HG03196 (cell line): Measurements from ENCODE around the gene NCAM1.
"Not testable (repeated sequence)": the region's sequence is repeated elsewhere in the genome, so short reads cannot be mapped to it uniquely, and the experiment has no call there.

Experiments
- ATAC-seq: cut with Tn5 transposase; IDR thresholded peaks from one replicate; pipeline ENCODE4 v1.9.1; 2021; ENCODE audit not compliant: unreplicated experiment

NCAM1 gene

DNA sequence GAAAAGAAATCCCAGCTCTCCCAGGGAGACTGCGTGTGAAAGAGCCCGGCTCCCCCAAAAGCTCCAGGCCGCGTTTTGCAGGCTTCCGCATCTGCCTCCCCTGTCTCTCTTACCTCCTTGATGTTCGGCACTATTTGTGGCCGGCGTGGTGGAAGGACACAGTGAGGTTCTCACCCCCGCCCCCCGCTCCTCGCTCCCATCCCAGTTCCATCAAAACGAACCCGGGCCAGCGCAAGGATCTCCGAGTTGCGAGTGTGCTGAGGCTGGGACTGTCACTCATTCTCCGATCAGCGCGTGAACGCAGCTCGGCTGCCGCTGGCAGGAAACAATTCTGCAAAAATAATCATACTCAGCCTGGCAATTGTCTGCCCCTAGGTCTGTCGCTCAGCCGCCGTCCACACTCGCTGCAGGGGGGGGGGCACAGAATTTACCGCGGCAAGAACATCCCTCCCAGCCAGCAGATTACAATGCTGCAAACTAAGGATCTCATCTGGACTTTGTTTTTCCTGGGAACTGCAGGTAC is at the start of gene NCAM1:
NCAM1 (plus strand) TSS at position 275 of the 523 bp plus-strand sequence.
- ATAC-seq = no peak

DNA sequence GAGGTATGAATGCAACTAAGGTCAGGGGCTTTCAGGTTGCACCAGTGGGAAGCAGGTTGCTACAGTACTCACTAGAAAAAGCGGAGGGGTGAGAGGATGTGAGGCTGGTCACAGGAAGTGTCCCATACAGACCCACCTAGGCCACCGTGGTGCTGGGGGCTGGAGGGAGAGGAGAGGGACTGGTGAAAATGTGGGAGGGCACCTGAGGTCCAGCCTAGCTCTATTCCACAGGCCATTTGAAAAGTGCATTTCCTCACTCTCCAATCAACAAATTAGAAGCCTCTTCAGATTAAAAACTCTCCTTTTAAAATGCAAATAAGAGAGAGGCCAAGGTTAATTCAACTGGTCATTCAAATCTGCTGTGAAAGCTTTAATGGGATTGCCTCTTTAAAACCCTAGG is 38.6 kb upstream of the NCAM1 start:
- ATAC-seq = no peak

DNA sequence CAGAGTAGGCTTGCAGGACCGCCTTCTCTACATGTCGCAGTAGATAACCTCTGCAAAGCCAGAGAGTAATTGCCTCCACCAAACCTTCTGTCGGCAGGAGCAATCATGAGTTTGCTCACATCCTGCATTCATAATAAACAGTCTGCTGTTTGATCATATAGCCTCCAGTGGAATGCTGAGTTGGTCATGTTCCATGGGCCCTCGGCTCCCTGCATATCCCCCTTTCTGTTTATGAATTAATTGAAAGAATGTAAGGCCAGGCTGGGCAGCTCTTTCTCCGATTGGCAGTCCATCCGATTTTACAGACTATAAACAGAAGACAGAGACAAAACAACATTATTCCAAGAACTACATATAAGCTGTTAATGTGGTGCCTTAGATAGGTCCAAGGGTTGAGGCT is 36.4 kb upstream of the NCAM1 start:
- ATAC-seq = not testable (repeated sequence)

DNA sequence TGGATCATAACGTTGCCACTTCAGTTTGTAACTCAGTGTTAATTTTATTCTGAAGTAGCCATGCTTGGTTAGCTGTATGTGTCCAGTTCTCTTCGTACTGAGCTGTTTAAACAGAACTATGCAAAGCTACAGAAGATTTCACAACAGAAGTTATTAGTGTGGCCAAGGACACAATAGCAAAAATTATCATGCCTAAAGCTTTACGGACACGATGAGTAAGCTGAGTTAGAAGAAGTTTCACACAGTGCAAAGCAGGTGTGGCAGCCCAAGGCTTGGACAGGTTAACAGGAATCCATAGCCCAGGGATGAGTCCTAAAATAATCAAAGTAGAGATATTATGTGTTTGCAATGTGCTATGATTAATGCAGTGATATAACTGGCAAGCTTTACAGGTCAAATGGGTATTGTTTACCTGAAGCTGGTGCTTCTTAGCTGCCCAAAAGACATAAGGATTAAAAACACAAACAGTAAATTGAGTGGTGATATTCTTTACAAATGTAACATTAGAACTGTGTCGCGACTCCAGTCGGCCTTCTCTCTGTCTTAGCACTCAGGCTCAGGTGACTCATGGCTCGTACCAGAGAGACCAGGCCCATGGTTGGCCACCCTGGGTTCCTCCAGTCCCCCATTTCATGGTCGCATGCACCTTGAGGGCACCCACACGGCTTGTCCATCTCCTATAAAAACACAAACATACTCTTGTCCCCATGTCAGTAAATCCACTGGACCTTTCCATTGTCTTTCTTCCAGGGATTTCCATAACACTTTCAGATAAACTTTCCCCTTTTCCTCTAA is 35.5 kb upstream of the NCAM1 start:
- ATAC-seq = no peak

DNA sequence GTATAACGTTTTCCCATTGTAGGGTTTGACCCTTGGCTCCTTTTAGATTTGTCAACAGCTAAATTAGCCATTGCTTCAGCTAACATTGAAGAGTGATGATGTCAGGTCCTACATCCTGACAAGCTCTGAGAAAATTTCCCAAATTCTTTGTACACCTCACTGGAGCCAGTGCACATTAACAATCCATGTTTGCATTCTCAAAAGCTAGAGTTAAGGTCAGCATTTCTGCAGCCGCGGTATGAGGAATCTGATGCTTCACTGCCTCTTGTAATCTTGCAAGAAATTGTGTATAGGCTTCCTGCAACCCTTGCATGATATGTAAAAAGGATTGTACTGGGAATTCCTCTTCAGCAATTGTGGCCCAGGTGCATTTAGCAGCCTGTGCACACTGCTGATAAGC is 33.1 kb upstream of the NCAM1 start:
- no peak for ATAC-seq

DNA sequence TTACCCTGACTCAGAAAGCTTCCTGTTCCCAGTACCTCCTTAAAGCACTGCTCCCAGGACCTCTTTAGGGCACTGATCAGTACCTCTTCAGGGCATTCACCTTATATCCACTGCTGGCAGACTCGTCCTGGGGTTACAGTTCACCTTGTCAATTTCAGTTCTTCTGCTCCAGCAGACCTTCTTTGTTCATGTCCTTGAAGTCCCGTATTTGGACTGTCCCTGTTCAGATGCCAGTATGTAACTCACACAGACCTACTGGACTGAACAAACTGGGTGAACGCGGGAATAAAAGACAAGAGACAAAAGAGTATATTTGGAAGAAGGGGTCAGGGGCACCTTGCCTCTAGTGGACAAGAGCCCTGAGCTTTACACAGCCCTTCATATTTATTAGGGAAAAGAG is 31.8 kb upstream of the NCAM1 start:
- no peak for ATAC-seq

DNA sequence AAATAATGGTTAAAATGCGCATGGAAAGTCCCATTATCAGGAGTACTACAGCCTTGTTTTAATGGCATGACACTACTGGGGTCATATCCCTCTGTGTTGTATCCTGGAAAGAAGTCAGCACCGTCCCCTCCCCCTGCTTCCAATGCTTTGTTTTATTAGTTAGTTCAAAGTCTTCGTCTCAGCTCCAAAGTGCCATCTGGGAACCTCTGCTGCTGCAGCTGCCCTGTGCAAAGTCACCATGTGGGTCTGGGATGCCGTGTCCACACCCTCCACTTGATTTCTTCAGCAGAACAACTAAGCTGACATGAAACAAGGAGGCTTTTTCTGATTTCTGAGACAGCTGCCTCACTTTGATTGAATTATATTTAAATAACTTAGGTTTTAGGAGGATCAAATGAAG is 29.5 kb upstream of the NCAM1 start:
- no peak for ATAC-seq

DNA sequence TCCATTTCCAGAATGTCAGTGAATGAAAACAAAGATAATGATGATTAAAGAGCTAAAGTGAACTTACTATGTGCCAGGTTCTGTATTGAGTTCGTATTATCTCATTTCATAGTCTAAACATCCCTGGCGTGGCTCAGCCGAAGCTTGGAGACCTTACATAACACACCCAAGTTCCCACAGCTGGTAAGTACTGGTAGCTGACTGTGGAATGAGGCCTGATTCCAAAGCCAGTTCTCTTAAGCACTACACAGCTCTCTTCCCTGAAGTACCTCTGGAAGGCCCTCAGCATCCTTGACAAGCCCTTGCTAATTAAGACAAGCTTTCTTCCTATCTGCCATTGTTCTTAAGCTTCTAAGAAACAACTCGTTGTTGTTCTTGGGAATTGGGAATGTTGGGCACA is 28.6 kb upstream of the NCAM1 start:
- ATAC-seq = no peak

DNA sequence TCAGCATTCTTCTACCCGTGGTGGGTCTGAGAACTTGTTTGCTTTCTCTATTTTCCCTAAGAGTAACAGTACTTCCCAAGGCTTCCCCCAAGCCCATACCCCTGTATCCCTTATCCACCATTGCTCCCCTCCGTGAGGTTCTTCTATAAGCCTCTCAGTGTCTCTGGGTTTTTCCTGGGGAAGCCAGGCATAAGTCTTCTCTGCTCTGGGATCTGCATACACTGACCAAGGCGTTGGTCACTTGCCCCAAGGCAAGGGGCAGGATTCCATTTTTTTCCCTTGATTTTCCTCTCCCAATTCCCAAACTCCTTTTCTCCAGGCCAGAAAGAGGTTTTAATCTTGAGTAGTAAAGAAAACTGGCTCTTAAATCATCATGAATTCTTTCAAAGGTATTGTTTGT is 27.2 kb upstream of the NCAM1 start:
- ATAC-seq = no peak

DNA sequence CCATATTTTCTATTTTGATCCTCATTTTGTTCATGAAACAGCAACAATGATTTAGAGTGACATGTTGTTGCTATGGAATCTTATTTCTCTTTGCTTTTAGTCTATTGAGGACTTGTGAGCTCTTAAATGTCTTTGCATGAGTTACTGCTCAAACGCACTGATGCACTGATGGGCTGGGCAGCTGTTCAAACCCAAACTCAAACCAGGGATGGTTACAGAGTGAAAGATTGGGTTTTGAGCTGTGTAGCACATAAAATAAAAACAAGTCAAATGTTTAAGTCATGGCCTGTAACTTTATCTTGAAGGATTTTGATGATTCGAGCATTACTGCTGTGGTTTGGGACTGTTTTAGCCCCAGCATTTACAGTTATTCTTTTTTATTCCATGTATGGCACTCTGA is 20.1 kb upstream of the NCAM1 start:
- no peak for ATAC-seq

DNA sequence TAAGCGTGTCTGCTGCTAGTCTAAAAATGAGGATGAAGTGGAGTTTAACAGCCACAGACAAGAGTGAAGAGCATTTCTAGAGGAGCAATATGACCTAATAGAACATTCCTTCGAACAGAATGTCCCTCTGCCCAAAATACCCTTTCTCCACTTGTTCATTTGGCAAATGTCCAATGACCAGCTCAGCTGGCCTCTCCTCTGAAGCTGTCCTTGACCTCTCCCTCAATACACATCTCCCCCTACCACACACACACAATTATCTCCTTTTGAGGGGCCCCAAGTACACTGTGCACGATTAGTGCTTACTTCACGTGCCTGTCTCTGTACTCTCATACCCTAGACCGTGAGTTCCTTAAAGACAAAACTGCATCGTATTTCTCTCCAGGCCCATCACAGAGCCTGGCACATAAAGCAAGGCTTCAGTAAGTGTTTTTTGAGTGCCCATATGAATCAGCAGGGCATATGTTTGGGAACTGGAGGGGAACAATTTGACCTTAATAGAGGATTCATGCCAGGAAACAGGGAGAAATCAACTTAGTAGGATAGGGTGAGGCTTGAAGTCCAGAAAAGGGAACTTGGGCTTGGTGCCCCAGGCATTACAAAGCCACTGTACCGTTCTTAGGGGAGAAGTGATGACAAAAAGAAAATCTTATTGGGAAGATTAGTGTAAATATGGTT is 18.1 kb upstream of the NCAM1 start:
- no peak for ATAC-seq

DNA sequence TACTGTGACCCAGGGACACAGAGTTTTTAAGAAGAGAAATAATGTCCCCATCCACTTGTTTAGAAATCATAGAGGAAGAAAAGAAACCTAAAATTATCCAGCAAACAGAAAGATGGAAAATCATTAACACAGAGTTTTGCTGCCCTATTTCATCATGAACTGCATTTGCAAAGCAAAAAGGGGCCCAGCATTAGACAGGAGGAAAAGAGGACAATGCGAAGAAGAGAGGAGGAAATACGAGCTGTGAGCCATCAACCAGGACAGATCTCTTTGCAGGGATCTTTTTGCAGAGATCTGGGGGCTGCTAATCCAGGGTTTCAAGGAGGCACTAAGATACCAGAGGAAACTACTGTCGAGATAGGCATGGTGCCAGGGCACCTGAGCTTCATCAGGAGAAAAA is 14.4 kb upstream of the NCAM1 start:
- ATAC-seq = no peak

DNA sequence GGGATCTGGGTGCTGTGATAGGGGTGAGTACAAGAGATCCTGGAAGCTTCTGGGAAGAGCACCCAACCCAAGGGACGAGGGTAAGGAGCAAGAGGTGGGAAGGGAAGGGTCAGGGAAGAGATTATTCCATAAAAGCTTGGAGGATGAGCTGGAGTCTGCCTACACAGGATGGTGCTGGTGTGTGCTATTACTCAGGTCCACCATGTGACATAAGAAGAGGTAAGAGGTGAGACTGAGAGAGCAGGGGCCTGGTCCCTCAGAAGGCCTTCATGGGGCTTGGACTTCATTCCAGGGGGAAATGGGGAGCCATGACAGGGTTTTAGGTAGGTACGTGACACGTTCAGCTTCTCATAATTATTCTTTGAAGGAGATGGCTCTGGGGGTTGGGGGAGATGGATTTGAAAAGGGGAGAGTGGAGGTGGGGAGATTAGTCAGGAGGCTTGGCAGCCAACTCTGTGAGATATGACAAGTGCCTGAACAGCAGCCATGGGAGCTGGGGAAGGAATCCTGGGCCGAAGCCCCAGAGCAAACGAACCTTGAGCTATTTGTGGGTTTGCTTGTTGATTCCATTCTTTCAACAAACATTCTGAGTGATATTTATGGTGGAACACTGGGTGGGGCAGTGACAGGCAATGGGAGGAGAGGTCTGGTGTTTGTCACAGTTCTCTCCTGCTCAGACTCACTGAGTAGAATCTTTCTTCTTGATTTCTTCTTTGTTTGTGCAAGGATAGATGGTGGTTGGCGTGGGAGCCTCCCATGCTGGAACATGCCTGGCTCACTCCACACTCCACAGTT is 11.2 kb upstream of the NCAM1 start:
- ATAC-seq = no peak

DNA sequence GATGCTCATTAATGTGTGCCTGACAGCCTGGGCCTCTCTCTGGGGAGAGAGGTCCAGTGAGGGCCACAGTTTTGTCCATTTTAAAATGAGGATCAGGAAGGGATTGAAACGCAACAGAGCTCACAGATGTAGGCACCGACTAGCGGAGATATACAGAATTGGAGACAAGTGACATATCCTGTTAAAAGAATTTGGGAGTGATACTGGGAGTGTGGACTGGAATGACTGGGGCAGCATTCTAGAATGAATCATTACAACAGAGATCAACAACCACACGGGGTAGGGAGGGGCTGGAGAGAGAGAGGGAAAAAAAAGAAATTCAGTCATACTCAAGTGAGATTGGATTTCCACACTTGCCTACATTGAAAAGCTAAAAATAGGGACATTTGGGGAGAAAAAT is 2.5 kb upstream of the NCAM1 start:
- ATAC-seq = no peak

DNA sequence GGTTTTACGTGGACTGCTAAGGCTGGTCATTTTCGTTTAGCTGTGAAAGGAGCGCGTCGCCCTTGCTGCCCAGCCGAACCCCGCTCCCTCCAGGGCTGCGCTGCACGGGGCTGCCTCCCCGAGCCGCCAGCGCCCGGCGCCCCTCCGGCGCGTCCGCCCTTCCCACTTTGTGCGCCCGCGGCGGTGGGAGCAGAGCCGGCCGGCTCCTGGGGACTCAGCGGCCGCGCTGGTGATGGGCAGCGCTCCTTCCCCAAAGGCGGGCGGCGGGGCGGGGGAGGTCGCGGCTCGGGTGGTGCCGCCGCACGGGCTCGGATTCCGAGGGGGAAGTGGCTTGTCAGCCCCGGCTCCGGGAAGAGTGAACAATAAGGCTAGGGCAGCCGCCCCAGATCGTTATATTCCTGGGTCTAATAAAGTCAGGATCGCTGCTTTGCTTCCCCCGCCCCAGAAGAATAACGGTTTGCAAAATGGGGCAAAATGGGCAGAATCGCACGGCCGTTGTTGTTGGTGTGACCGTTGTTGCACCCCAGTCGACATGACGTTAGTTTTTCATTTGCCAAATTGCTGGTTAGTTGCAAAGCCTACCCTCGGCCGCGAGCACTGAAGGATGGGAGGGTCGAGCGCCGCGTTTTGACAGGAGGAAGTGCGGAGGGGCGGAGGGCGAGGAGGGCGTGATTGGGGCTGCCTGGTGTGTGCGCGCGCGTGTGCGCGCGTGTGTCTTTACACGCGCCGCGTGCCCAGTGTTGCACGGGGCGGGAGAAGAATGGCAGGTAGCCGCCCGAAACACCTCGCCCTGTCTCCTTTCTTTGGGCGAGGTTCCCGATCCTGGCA is 745 bp downstream of the NCAM1 start:
- no peak for ATAC-seq

DNA sequence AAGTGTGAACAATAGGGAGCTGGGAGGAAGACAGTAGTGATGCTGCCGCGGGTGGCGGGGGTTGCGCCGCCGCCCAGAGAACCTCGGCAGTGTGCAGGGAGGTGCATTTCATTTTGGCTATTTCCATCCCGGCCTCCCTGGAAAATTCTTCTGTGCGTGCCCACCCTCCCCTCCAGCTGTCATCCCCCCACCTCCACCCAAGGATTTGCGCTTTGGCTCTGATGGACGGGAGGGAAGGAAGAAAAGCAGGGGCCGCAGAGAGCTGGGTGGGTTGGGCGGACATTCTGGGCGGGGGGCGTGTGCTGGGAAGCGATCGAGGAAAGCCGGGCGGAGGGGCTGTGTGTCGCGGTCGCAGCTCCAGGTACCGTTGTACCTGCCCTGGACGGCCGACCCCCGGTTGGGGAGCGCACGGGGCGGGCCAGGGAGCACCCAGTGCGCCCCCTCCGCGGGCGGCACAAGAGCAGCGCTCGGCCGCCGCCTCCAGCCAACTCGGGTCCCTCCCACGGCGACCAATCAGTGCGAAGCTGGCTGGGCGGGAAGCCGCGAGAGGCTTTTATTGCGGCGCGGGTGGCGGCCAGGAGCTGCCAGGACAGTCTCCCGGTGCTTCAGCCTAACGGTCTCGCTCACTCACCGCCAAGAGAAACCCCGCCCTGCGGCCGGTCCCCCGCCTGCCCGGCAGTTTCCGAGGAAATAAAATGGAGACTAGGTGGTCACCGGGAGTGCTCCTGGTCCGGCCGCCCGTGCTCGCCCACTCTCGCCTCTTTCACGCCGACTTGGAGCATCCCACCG is 1.6 kb downstream of the NCAM1 start:
- no peak for ATAC-seq

DNA sequence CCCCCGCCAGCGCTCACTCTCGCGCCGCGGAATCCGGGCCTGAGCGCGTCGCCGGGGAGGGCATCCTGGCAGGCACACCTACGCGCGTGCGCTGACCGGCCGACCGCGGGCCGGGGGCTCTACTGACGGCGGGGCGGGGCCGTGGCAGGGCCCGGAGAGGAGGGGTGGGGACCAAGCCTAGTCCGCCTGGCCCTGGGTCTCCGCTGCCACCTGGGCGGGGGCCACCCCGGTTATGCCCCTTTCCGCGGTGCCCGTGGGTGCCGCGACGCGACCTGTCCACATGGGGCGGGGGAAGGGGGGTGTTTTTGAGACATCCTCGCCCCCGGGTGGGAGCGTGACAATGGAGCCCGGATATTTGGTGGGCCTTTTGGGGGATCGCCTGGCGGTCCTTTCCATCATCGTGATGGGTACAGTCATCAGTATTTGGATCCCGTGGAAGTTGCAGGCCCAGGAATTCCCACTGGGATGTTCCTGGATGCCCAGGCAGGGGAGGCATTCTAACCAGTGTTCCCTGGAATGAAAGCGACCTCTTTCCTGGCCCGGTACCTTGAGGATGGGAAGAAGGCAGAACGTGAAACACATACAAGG is 2.2 kb downstream of the NCAM1 start:
- no peak for ATAC-seq

DNA sequence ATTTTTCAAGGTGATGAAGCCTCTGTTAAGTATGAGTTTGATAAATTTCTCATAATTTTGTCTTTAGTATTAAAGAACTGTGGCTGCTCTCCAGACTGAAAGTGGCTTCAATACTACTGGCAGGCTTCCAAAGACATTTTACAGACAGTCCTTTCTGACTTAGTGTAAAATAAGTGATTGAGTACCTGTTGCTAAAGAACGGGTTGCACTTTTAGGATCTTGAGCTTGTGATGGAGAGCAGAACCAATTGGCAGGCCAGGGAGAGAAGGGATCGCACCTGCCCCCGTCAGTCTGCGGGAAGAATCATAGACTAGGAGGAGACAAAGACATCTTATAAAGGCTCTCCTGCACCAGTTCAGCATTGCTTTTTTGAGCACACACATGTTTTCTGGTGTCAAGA is 4.4 kb downstream of the NCAM1 start:
- ATAC-seq = no peak

DNA sequence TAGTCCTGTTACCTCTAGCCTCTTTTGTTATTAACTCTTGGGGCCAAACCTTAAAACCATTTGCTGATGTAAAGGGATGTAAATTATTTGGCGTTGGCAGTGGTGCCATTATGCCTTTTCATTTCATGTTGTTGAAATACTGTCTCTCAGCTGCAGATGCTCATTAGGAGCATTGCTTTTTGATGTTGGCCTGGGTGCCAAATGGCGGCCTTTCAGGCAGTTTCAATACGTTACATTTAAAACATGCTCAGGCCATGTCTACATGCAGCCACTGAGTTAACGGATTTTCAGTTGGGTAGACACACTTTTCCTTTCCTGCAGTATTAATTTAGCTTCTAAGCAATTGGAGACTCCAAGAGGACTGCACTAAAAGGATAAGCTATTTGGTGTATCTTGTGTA is 5.3 kb downstream of the NCAM1 start:
- no peak for ATAC-seq

DNA sequence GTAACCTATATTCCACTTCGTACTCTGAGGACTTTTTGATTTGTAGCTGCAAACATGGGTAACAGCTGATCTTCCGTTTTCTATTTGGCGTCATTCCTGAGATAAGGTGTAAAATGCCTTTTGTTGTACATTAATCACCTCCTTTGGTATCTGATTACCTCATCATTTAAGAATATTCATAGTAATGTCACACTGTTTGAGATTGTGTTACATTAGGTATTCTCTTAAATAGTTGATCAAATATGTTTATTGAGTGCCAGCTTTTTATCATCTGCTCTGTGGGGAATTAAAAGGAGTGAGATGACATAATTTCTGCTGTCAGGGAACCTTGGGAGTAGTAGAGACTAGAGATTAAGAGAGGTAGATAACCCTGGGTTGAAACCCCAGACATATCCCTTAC is 5.9 kb downstream of the NCAM1 start:
- no peak for ATAC-seq
